Endothelial cell (in vitro differentiated cells): Measurements from ENCODE around the gene GPR33. TPM values are rescaled to one million over a fixed set of nuclear protein-coding genes. Genes with fewer than 3 reads are reported as not detected.

ENCODE experiments used
- DNase-seq: peaks from one replicate; pipeline ENCODE4 v3.0.0; 2021; ENCODE audit warnings: low spot score
- H3K27ac Mint-ChIP-seq: one replicate; pipeline ENCODE4 v1.8.0; 2021; ENCODE audit warnings: mixed read lengths, inconsistent platforms; ENCODE audit not compliant: unreplicated experiment
- H3K27me3 Mint-ChIP-seq: one replicate; pipeline ENCODE4 v1.8.0; 2021; ENCODE audit warnings: mild to moderate bottlenecking, moderate library complexity, mixed read lengths, inconsistent platforms; ENCODE audit not compliant: unreplicated experiment
- H3K36me3 Mint-ChIP-seq: one replicate; pipeline ENCODE4 v1.8.0; 2021; ENCODE audit warnings: mild to moderate bottlenecking, low read depth, mixed read lengths, inconsistent platforms; ENCODE audit not compliant: unreplicated experiment
- H3K4me1 Mint-ChIP-seq: one replicate; pipeline ENCODE4 v1.8.0; 2021; ENCODE audit warnings: mild to moderate bottlenecking, mixed read lengths, inconsistent platforms; ENCODE audit not compliant: unreplicated experiment
- H3K4me3 Mint-ChIP-seq: one replicate; pipeline ENCODE4 v1.8.0; 2021; ENCODE audit warnings: mild to moderate bottlenecking, mixed read lengths, inconsistent platforms; ENCODE audit not compliant: unreplicated experiment
- H3K9me3 Mint-ChIP-seq: one replicate; pipeline ENCODE4 v1.8.0; 2021; ENCODE audit warnings: mixed read lengths, inconsistent platforms; ENCODE audit not compliant: unreplicated experiment
- CTCF ChIP-seq: fragments of 200-600 bp; sonication (generic); IDR thresholded peaks from one replicate; pipeline ENCODE4 v1.5.0; 2021; ENCODE audit warnings: antibody characterized with exemption; ENCODE audit not compliant: unreplicated experiment
- long read RNA-seq: library from polyadenylated mRNA; unstranded; transcript quantifications from one replicate; pipeline ENCODE4 v2.0.0, GENCODE V29; 2020; ENCODE audit not compliant: unreplicated experiment
- total RNA-seq: library from RNA; stranded (reverse); fragmentation: NEBNext Ultra II Directional; extraction: Animal tissue kit (Norgen Biotek cat#: 25700); gene quantifications from one replicate; pipeline ENCODE4 v1.2.1, GENCODE V29; 2021; ENCODE audit not compliant: unreplicated experiment

GPR33 gene
- not detected for total RNA-seq
- long read RNA-seq, result 0 reads

DNA sequence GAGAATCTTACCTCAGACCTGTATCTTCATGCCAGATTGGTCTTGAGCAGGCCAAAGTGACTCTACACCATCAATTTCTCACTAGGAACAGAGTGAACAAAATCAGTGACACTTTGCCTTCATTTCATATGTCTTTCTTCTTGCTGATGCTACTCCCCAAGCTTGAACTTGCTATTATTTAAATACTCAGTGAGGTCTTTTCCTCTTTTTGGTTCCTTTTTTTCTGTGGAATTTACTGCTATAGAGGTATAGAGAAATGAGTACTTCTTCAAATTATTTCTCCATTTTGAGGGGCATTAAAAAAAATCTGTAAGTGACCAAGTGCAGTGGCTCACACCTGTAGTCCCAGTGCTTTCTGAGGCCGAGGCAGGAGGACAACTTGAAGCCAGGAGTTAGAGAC lies at the start of gene GPR33:
Gene GPR33, minus strand, starts transcription at position 154 of the 400 bp plus-strand sequence. CDS start 4,074 bp downstream, outside the sequence.
- H3K27me3 Mint-ChIP-seq, result peaks cover 7% of the 10 kb centered on the region
- no peak within 1 kb of the TSS for H3K27ac Mint-ChIP-seq
- H3K4me3 Mint-ChIP-seq, result no peak within 1 kb of the TSS
- H3K9me3 Mint-ChIP-seq, result no peaks in the 10 kb centered on the region
- peaks cover 5% of the 10 kb centered on the region for H3K36me3 Mint-ChIP-seq
- H3K4me1 Mint-ChIP-seq, result peaks cover 5% of the 10 kb centered on the region
- no peak for TF ChIP-seq CTCF
- no peak for DNase-seq

GRCh38 chr14:31536201-31536960 lies 48.5 kb upstream of the GPR33 start:
- H3K36me3 Mint-ChIP-seq, result no peaks in the 10 kb centered on the region
- DNase-seq, result no peak
- H3K27ac Mint-ChIP-seq, result no peak overlapping the region
- no peak for TF ChIP-seq CTCF
- H3K27me3 Mint-ChIP-seq, result peaks cover 3% of the 10 kb centered on the region
- no peaks in the 10 kb centered on the region for H3K4me1 Mint-ChIP-seq
- H3K4me3 Mint-ChIP-seq, result no peak overlapping the region
- H3K9me3 Mint-ChIP-seq, result no peaks in the 10 kb centered on the region

GRCh38 chr14:31530136-31530535 lies 42.3 kb upstream of the GPR33 start:
- H3K27ac Mint-ChIP-seq, result no peak overlapping the region
- no peak for DNase-seq
- H3K4me3 Mint-ChIP-seq, result no peak overlapping the region
- peaks cover 4% of the 10 kb centered on the region for H3K27me3 Mint-ChIP-seq
- H3K9me3 Mint-ChIP-seq, result no peaks in the 10 kb centered on the region
- TF ChIP-seq CTCF, result no peak
- H3K4me1 Mint-ChIP-seq, result no peaks in the 10 kb centered on the region
- H3K36me3 Mint-ChIP-seq, result no peaks in the 10 kb centered on the region

DNA sequence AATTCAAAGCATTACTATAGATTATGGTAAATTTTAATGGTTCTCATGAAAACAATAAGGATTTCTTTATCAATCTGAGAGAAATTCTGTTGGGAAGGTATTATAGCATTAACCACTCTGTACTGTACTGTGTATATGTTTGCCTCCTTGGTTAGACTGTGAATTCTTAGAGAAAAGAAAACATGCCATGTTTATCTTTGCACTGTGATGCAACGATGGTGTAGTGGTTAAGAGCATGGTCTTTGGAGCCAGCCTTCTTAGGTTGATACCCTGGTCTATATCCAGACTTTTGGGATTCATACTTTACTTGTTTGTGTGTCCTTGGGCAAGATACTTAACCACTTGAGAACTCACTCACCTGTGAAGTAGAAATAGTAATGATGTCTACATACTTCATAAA lies 41.2 kb upstream of the GPR33 start:
- no peak for DNase-seq
- Mint-ChIP-seq H3K9me3 (no peaks in the 10 kb centered on the region), H3K27ac (no peak overlapping the region), H3K27me3 (peaks cover 4% of the 10 kb centered on the region), H3K4me3 (no peak overlapping the region), H3K36me3 (no peaks in the 10 kb centered on the region), H3K4me1 (no peaks in the 10 kb centered on the region)
- TF ChIP-seq CTCF, result no peak

GRCh38 chr14:31527546-31527945 lies 39.7 kb upstream of the GPR33 start:
- no peak for DNase-seq
- peaks cover 4% of the 10 kb centered on the region for H3K27me3 Mint-ChIP-seq
- H3K27ac Mint-ChIP-seq, result no peak overlapping the region
- H3K4me3 Mint-ChIP-seq, result no peak overlapping the region
- no peak for TF ChIP-seq CTCF
- no peaks in the 10 kb centered on the region for H3K36me3 Mint-ChIP-seq
- H3K4me1 Mint-ChIP-seq, result no peaks in the 10 kb centered on the region
- no peaks in the 10 kb centered on the region for H3K9me3 Mint-ChIP-seq
